A549 (cell line): Measurements from ENCODE around the gene FANCC.

Experiments used
- CEBPB ChIP-seq, 2 experiments: fragments of >200 bp in 1 of 2; sonication (Bioruptor Twin) in 1 of 2; formaldehyde crosslinking in 1 of 2; IDR thresholded peaks; 2 replicates each; pipeline ENCODE4 v1.6.1; 2012 to 2016
- POLR2A ChIP-seq: IDR thresholded peaks from 2 replicates; pipeline ENCODE4 v1.6.1; 2012; ENCODE audit warnings: mild to moderate bottlenecking, low read length
- TF ChIP-seq, protein P1 (sequence below): fragments of >200 bp; sonication (Bioruptor Twin); formaldehyde crosslinking; IDR thresholded peaks from 3 replicates; pipeline ENCODE4 v1.5.1; 2016

DNA sequence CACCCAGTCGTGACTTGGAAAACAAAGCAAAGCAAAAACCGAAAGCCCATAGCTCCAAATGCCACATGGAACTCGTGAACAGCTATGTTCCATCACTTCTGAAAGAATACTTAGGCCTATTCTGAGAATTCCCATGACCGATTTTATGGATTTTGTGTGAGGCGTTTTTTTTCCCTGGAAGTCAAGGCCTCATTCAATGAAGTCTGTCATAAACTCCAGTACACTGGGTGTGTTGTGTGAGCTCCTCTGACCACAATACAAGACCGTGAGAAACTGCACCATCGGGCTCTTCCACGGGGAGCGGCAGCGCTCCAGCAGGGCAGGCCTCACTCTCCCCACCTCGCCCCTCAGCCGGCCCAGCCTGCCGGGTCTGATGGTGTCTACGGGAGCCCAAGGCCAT is 209.5 kb downstream of the FANCC start:
- TF ChIP-seq, protein P1, sequence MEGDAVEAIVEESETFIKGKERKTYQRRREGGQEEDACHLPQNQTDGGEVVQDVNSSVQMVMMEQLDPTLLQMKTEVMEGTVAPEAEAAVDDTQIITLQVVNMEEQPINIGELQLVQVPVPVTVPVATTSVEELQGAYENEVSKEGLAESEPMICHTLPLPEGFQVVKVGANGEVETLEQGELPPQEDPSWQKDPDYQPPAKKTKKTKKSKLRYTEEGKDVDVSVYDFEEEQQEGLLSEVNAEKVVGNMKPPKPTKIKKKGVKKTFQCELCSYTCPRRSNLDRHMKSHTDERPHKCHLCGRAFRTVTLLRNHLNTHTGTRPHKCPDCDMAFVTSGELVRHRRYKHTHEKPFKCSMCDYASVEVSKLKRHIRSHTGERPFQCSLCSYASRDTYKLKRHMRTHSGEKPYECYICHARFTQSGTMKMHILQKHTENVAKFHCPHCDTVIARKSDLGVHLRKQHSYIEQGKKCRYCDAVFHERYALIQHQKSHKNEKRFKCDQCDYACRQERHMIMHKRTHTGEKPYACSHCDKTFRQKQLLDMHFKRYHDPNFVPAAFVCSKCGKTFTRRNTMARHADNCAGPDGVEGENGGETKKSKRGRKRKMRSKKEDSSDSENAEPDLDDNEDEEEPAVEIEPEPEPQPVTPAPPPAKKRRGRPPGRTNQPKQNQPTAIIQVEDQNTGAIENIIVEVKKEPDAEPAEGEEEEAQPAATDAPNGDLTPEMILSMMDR: no peak
- TF ChIP-seq POLR2A (no peak), CEBPB (IDR thresholded peaks at IDR 0.05) (no peak)
